Lung (tissue), 12 donors: Measurements from ENCODE around the gene PA2G4. TPM values are rescaled to one million over a fixed set of nuclear protein-coding genes. Genes with fewer than 3 reads are reported as not detected.

Experiments used
- ATAC-seq: fragments of 200-7000 bp; cut with Tn5 transposase; one replicate; pipeline ENCODE4 v1.9.1; 2020; ENCODE audit warnings: moderate number of reproducible peaks; ENCODE audit not compliant: insufficient read depth, low FRiP score
- DNase-seq, 3 donors: peaks; one replicate each; pipeline ENCODE4 v3.0.0-alpha.2; 2013 to 2017
- H3K27ac ChIP-seq, 2 donors: one replicate each; pipeline ENCODE4 v1.5.1; 2013; ENCODE audit warnings: mild to moderate bottlenecking in 2 of 2, moderate library complexity in 2 of 2, control low read depth in 1 of 2, inconsistent platforms in 1 of 2, low read depth in 1 of 2, low read length in 1 of 2
- H3K27me3 ChIP-seq, 3 donors: one replicate each; pipeline ENCODE4 v1.5.1; 2013; ENCODE audit warnings: low read length in 2 of 3; ENCODE audit not compliant: control insufficient read depth in 3 of 3, insufficient read depth in 3 of 3
- H3K36me3 ChIP-seq, 4 donors: one replicate each; pipeline ENCODE4 v1.5.1; 2013; ENCODE audit warnings: low read length in 4 of 4, mild to moderate bottlenecking in 1 of 4, moderate library complexity in 1 of 4; ENCODE audit not compliant: control insufficient read depth in 4 of 4, insufficient read depth in 4 of 4
- H3K4me1 ChIP-seq, 5 donors: one replicate each; pipeline ENCODE4 v1.5.1; 2013; ENCODE audit warnings: low read length in 5 of 5, mild to moderate bottlenecking in 2 of 5, moderate library complexity in 1 of 5; ENCODE audit not compliant: control insufficient read depth in 5 of 5, insufficient read depth in 5 of 5
- H3K4me3 ChIP-seq: one replicate; pipeline ENCODE4 v1.5.1; 2013; ENCODE audit warnings: mild to moderate bottlenecking, control low read depth, moderate library complexity
- H3K9ac ChIP-seq, 2 donors: one replicate each; pipeline ENCODE4 v1.5.1; 2013; ENCODE audit warnings: low read length in 2 of 2, control low read depth in 1 of 2; ENCODE audit not compliant: insufficient read depth in 1 of 2
- H3K9me3 ChIP-seq, 4 donors: one replicate each; pipeline ENCODE4 v1.5.1; 2013; ENCODE audit warnings: low read length in 3 of 4, mild to moderate bottlenecking in 1 of 4, moderate library complexity in 1 of 4; ENCODE audit not compliant: control insufficient read depth in 4 of 4, insufficient read depth in 3 of 4
- CTCF ChIP-seq: IDR thresholded peaks from 2 replicates; pipeline ENCODE4 v1.5.1; 2012; ENCODE audit warnings: mild to moderate bottlenecking; ENCODE audit errors: control extremely low read depth, extremely low read depth
- WGBS, 2 donors: extraction: QIAGEN DNeasy Blood & Tissue Kit; methylation state at CpG; one replicate each; pipeline ENCODE4 v1.1.7; 2013; 5-methylcytosine and 5-hydroxymethylcytosine counted together
- polyA plus RNA-seq, 2 donors: library from polyadenylated mRNA; stranded (reverse); fragments of 200-250 nt; gene quantifications; one replicate each; pipeline ENCODE4 v1.2.1, GENCODE V29; 2013
- total RNA-seq, 2 donors: library from RNA; depleted of rRNA in 1 of 2; stranded (reverse); fragments of >200 nt in 1 of 2; gene quantifications; one replicate each; pipeline ENCODE4 v1.2.1, GENCODE V29; 2014 to 2021
- donor health status: control.
- donor health status: control.
- donor health status: Bipolar disorder and iron deficiency.
- donor health status: healthy.
- donor health status: DM: yes; HTN: yes; CAD: no.

PA2G4 gene
- total and polyA plus RNA-seq, 4 donors = 80.2 to 137 (median 89.4) TPM

GRCh38 chr12:56118688-56119357 is 14.5 kb downstream of the PA2G4 start:
- H3K4me1 ChIP-seq = peaks cover 0 to 20% (median 8%) of the 10 kb centered on the region in 5 donors
- peak overlapping the region; percentile 76 to 94 for H3K27ac ChIP-seq
- no peaks in the 10 kb centered on the region for H3K9me3 ChIP-seq
- WGBS, 2 donors = 7 to 13% methylated on average over 13 of the region's 13 CpGs
- H3K36me3 ChIP-seq = peaks cover 5 to 16% (median 9%) of the 10 kb centered on the region in 4 donors
- H3K9ac ChIP-seq = peak overlapping the region; percentile 71 to 84
- peak overlapping the region; percentile 77 for H3K4me3 ChIP-seq
- DNase-seq = no peak
- no peak for TF ChIP-seq CTCF
- ATAC-seq = no peak
- H3K27me3 ChIP-seq = no peaks in the 10 kb centered on the region

- H3K4me1 ChIP-seq = peaks cover 0 to 20% (median 8%) of the 10 kb centered on the region in 5 donors
- peak overlapping the region in 1 of 2 donors; percentile 84 for H3K9ac ChIP-seq
- no peaks in the 10 kb centered on the region for H3K27me3 ChIP-seq
- 0 to 2% methylated on average over 2 of the region's 2 CpGs for WGBS, 2 donors
- H3K27ac ChIP-seq = peak overlapping the region; percentile 57 to 94
- ATAC-seq (peak; percentile 50), DNase-seq (peak; percentile 87 to 93 (median 92))
- no peak overlapping the region for H3K4me3 ChIP-seq
- peaks cover 5 to 16% (median 8%) of the 10 kb centered on the region in 4 donors for H3K36me3 ChIP-seq
- no peaks in the 10 kb centered on the region for H3K9me3 ChIP-seq
- TF ChIP-seq CTCF = peak; percentile 81
These were observed 15.0 kb downstream of the PA2G4 start for GRCh38 chr12:56119361-56119796.

- peaks cover 0 to 20% (median 8%) of the 10 kb centered on the region in 5 donors for H3K4me1 ChIP-seq
- DNase-seq (no peak), ATAC-seq (no peak)
- no peak overlapping the region for H3K9ac ChIP-seq
- peak overlapping the region in 1 of 2 donors; percentile 57 for H3K27ac ChIP-seq
- no peak for TF ChIP-seq CTCF
- no peak overlapping the region for H3K4me3 ChIP-seq
- 91 to 96% methylated on average over 17 of the region's 17 CpGs for WGBS, 2 donors
- no peaks in the 10 kb centered on the region for H3K9me3 ChIP-seq
- H3K27me3 ChIP-seq = no peaks in the 10 kb centered on the region
- peaks cover 5 to 16% (median 8%) of the 10 kb centered on the region in 4 donors for H3K36me3 ChIP-seq
These were observed 15.9 kb downstream of the PA2G4 start for GRCh38 chr12:56120158-56120846.
